HL-60 (cell line): ENCODE results near the gene PROS1.

Experiments used
- DNase-seq, 2 experiments: peaks; one replicate each; pipeline ENCODE4 v3.0.0-alpha.2; 2010 to 2020; ENCODE audit warnings: low read depth in 1 of 2, low spot score in 1 of 2
- H3K27ac ChIP-seq: fragments of 250-450 bp; sonication (Bioruptor Pico); replicated peaks from 2 replicates; pipeline ENCODE4 v1.5.1; 2020; ENCODE audit warnings: mild to moderate bottlenecking, moderate library complexity
- H3K27me3 ChIP-seq: fragments of 250-450 bp; sonication (Bioruptor Pico); 2 replicates; pipeline ENCODE4 v1.5.1; 2021; ENCODE audit warnings: mild to moderate bottlenecking, moderate library complexity; ENCODE audit not compliant: insufficient read depth, poor library complexity, severe bottlenecking
- H3K4me3 ChIP-seq: replicated peaks from 2 replicates; pipeline ENCODE4 v1.5.1; 2011; ENCODE audit warnings: mild to moderate bottlenecking, control low read depth, low read length; ENCODE audit not compliant: insufficient read depth
- CTCF ChIP-seq: IDR thresholded peaks from one replicate; pipeline ENCODE4 v1.5.1; 2011; ENCODE audit warnings: low read length, control low read depth, inconsistent platforms; ENCODE audit not compliant: insufficient read depth
- GABPA ChIP-seq: IDR thresholded peaks from 2 replicates; pipeline ENCODE4 v1.6.1; 2012; ENCODE audit warnings: low read depth
- POLR2AphosphoS5 ChIP-seq: IDR thresholded peaks from 2 replicates; pipeline ENCODE4 v1.6.1; 2012; ENCODE audit warnings: low read depth
- REST ChIP-seq: IDR thresholded peaks from 2 replicates; pipeline ENCODE4 v1.6.1; 2012; ENCODE audit warnings: low read depth; ENCODE audit not compliant: insufficient replicate concordance
- SPI1 ChIP-seq: IDR thresholded peaks from 2 replicates; pipeline ENCODE4 v1.6.1; 2012; ENCODE audit warnings: low read depth, mild to moderate bottlenecking, borderline replicate concordance

PROS1 gene

GRCh38 chr3:93989241-93989640, 15.5 kb upstream of the PROS1 start:
- TF ChIP-seq GABPA (no peak), CTCF (no peak), REST (no peak), SPI1 (no peak), POLR2AphosphoS5 (no peak)
- Histone ChIP-seq H3K27ac (no peak overlapping the region), H3K27me3 (no peaks in the 10 kb centered on the region), H3K4me3 (no peak overlapping the region)
- DNase-seq = no peak

GRCh38 chr3:93988764-93989163, 15.1 kb upstream of the PROS1 start:
- no peak overlapping the region for H3K4me3 ChIP-seq
- H3K27me3 ChIP-seq = no peaks in the 10 kb centered on the region
- no peak for DNase-seq
- no peak for TF ChIP-seq REST
- H3K27ac ChIP-seq = no peak overlapping the region

GRCh38 chr3:93988283-93988682, 14.6 kb upstream of the PROS1 start:
- no peak for TF ChIP-seq SPI1
- TF ChIP-seq REST = no peak
- TF ChIP-seq POLR2AphosphoS5 = no peak
- TF ChIP-seq CTCF = no peak
- no peak for TF ChIP-seq GABPA
- no peaks in the 10 kb centered on the region for H3K27me3 ChIP-seq
- DNase-seq = no peak
- H3K27ac ChIP-seq = no peak overlapping the region
- H3K4me3 ChIP-seq = no peak overlapping the region

- Histone ChIP-seq H3K27ac (no peak overlapping the region), H3K4me3 (no peak overlapping the region), H3K27me3 (no peaks in the 10 kb centered on the region)
- TF ChIP-seq GABPA (no peak), SPI1 (no peak), CTCF (no peak), REST (no peak), POLR2AphosphoS5 (no peak)
- DNase-seq = no peak
Measured at GRCh38 chr3:93984618-93985017, 10.9 kb upstream of the PROS1 start.
